HG03575 (cell line): ENCODE data around the gene MEIOB.
"Not testable (repeated sequence)": the region's sequence is repeated elsewhere in the genome, so short reads cannot be mapped to it uniquely, and the experiment has no call there.

Experiments
- ATAC-seq: cut with Tn5 transposase; IDR thresholded peaks from one replicate; pipeline ENCODE4 v1.9.1; 2021; ENCODE audit not compliant: unreplicated experiment, insufficient number of reproducible peaks, low FRiP score; ENCODE audit errors: extremely low read depth

The MEIOB gene

DNA sequence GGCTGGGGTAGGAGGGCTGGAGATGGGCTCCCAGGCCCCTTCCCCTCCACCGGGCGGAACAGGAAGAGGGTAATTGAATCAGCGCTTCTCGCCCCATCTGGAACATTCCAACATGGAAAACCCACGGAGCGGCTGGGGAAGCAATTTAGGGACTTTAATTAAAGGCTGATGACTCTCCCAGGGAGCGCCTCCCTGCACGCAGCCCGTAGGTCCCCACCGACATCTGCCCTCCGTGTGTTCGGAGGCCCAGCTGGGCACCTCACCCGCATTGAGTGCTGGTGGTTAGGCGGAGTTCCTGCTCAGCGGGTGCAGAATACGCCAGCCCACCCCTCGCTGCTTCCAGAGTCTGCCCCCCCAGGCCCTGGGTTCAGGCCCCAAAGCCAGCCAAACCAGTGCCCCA is 36.2 kb upstream of the MEIOB start:
- no peak for ATAC-seq

DNA sequence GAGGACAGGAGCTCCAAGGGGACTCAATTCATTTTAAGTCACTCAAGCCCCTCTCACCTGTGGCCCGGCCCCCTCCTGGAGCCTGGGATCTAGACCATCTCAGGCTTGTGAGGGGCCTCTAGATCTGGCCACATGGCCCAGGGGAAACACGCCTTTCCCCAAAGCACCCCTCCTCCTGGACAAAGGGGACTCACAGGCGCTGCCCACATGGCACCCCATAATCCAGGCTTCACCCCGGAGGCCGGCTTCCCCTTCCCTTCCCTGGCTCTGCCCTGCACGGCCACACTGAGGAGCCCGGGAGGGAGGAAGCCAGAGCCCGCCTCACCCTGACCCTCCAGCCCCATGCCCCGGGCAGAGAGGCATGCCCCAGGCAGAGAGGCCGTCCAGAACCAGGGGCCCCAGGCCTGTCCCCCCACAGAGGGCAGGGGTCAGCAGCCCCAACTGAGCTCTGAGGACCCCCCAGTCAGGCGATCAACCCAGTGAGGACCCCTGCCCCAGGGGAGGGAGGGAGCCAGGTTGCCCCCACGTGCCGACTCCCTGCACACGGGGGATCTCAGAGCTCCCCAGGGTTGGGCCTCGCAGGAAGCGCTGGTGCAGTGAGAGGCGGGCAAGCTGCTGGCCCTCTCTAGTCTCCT is 35.4 kb upstream of the MEIOB start:
- ATAC-seq, result no peak

DNA sequence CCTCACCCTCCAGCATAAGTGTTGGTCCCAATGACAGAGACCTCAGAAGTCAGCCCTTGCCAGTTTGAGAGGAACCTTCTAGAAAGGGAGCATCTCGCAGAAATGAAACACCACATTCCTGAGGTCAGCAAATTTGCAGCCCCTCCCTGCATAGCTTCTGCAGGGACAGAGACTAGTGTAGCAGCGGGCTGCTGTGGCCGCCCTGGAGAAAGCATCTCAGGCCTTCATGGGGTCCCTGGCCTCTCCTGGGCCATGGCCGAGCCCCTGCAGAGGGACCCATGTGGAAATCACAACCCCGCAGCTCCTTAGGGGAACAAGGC is 34.8 kb upstream of the MEIOB start:
- no peak for ATAC-seq

- no peak for ATAC-seq
These were observed 34.3 kb upstream of the MEIOB start for GRCh38 chr16:1906055-1906845.

GRCh38 chr16:1903845-1904840 is 32.2 kb upstream of the MEIOB start:
- no peak for ATAC-seq

- ATAC-seq, result no peak
These were observed 31.2 kb upstream of the MEIOB start for GRCh38 chr16:1903220-1903574.

DNA sequence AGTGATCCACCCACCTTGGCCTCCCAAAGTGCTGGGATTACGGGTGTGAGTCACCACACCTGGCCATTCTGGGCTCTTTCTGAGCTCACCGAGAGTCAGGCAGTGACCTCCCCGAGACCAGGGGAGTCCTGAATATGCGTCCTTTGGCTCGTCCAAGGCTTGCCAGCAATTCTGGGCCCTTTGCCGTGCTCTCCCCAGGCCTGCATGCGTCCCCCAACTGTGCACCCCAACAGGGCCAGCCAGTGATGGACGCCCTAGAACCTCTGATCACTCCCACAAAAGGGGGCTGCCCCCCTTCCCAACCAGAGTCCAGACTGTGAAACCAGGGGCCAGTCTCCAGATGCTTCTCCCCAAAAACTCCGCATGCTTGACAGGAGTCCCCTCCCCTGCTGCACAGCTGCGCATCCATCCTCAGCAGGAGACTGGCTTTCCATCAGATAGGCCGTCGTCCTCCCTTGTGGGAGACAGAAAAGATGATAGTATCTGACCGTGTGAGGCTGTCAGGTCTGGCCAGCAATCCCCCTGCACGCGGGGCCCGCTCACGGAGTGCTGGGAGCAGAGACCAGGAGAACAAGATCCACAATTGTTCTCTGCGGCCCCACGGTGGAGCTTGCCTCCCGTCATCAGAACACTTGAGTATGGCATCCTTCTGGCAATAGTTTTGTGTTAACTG is 30.7 kb upstream of the MEIOB start:
- ATAC-seq, result no peak

- no peak for ATAC-seq
These were observed 28.4 kb upstream of the MEIOB start for GRCh38 chr16:1900452-1900774.

DNA sequence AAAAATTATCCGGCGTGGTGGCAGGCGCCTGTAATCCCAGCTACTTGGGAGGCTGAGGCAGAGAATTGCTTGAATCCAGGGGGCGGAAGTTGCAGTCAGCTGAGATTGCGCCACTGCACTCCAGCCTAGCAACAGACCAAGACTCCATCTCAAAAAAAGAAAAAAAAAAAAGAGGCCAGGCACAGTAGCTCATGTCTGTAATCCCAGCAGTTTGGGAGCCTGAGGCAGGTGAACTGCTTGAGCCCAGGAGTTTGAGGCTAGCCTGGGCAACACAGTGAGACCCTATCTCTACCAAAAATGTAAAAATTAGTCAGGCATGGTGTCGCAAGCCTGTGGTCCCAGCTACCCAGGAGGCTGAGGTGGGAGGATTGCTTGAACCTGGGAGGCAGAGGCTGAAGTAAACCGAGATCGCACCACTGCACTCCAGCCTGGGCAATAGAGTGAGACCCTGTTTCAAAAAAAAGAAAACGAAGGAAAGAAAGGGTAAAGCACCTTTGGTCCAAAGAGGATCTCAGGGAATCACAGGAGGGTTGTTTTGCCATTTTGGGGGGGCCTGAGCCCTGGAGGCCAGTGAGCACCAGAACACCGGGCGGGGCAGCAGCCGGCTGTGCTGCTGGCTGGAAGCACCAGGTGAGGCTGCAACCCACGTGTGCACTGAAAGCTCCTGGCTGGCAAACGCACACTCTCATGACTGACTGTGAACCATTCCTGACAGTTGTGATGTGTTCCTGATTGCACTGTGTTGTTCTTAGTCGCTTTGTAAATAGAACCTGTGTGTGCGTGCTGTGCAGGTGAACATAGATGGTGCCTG is 27.9 kb upstream of the MEIOB start:
- no peak for ATAC-seq

DNA sequence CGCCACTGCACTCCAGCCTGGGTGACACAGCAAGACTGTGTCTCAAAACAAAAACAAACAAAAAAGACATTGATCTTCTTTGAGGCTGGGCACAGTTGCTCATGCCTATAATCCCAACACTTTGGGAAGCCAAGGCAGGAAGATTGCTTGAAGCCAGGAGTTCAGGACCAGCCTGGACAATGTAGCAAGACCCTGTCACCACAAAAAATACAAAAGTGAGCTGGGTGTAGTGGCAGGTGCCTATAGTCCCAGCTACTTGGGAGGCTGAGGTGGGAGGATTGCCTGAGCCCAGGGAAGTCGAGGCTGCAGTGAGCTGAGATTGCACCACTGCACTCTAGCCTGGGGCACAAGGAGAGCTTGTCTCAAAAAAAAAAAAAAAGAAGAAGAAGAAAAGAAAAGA is 25.7 kb upstream of the MEIOB start:
- ATAC-seq, result not testable (repeated sequence)

DNA sequence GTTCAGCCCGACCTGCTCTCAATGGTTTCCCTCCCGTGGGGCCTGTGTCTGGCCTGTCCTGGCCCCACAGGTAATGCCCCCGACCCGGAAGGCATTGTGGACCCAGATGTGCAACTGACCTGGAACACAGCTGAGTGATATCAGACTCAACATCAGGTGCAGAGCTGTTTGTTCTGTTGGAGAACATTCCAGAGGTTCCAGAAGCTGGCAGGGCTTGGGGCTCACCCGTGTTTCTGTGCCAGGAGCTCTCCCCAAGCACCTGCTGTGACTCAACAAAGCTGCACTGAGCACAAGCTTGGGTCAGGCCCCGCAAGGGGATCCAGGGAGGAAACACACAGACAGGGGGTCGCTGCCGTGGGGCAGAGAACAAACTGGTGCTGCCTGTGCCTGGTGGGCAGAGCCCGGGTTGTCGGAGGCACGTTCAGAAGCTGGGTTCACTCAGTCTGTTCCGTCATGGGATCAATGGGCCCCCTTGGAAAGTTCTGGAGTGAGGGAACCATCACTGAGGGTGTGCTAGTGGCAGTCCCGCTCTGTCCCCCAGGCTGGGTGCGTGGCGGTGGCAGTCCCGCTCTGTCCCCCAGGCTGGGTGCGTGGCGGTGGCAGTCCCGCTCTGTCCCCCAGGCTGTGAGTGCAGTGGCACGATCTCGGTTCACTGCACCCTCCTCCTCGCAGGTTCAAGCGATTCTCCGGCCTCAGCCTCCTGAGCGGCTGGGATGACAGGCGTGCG is 24.1 kb upstream of the MEIOB start:
- no peak for ATAC-seq

- no peak for ATAC-seq
These were observed 23.1 kb upstream of the MEIOB start for GRCh38 chr16:1895068-1895467.

- no peak for ATAC-seq
These were observed 18.7 kb upstream of the MEIOB start for GRCh38 chr16:1890708-1891050.

DNA sequence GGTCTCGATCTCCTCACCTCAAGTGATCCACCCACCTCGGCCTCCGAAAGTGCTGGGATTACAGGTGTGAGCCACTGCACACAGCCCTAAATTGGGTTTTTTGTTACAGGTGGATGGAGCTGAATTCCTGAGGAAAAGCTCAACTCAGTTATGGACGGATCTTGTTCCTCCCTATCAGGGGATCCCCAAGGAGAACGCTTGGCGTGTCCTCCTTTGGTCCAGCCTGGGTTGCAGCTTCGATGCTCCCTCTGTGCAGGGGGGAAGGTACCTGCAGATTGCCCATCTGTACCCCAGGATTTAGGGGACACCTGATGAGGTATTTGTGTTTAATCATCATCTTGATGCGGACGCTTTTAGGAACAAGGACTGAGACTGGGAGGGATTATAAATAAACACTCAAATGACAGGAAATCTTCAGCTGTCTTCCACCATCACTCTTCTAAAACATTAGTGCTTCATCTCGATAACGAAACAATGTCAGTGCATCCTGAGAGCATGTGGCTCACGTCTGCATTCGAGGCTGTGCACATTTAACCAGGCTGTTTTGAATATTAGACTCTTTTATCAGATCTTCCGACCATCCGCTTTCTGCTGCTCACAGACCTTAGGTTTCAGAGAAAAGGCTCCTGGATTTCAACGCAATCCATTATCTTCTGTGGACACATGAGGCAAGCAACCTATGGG is 18.2 kb upstream of the MEIOB start:
- no peak for ATAC-seq

DNA sequence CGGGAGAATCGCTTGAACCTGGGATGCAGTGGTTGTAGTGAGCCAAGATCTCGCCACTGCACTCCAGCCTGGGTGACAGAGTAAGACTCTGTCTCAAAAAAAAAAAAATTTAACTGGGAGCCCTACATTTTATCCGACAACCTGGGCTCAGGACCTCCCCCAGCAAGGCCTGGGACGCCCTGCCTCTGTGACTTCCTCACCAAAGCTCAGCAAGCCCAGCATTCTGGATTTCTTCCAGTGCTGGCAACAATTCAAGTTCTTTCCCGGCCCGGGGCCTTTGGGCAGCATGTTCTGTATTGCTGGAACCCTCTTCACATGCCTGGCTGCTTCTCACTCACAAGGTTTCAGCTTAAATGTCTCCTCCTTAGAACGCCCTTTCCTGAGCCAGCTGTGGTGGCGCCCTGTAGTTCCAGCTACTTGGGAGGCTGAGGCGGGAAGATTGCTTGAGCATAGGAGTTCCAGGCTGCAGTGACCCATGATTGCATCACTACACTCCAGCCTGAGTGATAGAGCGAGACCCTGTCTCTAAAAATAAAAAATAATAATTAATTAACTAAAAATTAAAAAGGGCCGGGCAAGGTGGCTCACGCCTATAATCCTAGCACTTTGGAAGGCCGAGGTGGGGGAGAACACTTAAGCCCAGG is 15.9 kb upstream of the MEIOB start:
- ATAC-seq, result no peak

DNA sequence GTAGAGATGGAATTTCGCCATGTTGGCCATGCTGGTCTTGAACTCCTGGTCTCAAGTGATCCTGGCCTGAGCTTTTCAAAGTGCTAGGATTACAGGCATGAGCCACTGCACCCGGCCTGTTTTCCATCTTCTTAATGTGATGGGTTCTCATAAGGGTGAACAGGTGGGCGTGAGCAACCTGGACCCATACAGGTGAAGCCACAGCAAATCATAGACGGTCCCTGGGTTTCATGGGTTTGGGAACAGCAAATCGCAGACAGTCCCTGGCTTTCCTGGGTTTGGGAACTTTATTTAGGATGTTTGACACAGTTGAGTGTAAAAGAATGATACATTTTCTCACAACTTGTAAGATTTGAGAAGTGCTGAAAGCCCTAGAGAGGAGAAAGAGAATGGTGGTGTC is 12.9 kb upstream of the MEIOB start:
- ATAC-seq, result no peak

DNA sequence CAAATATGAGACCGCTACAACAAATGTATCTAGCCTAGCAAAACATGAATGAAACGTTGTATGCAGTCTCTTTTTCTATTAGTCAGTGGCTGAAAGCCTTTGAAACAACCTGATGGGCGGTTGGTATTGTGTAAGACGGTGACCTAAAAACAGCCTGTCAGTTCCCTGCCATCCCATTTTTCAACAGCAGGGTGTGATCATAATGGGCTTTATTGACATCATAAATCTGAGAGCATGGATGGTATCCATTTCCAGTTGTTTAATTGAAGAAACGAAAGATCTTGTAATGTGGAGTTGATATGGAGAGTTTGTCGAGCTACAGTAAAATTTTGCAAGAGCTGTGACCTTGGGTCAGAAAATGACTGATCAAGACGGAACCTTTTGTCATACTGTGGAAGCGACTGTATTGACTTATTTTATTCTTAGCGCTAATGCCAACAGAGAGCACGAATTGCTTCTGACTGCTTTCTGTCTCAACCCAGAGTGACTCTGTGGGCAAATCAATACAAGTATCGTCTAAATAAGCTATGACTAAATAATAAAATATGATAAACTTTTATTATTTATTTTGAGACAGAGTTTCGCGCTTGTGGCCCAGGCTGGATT is 12.3 kb upstream of the MEIOB start:
- no peak for ATAC-seq
